ENCODE measurements around the gene FANCE. TPM values are rescaled to one million over a fixed set of nuclear protein-coding genes. Genes with fewer than 3 reads are reported as not detected.
A peak's percentile ranks its signal among the peaks of the same experiment; 100 is the strongest.

Gene FANCE
- total RNA-seq, 1 donor from 2014 or later, result 9.3 TPM

- no peak overlapping the region for H3K4me2 ChIP-seq
- no peaks in the 10 kb centered on the region for H3K4me1 ChIP-seq
- no peaks in the 10 kb centered on the region for H3F3A ChIP-seq (ENCODE audit: low read depth)
- H3K27ac ChIP-seq, result no peak overlapping the region
- H3K79me2 ChIP-seq (ENCODE audit: low read depth), result no peaks in the 10 kb centered on the region
- no peak overlapping the region for H3K4me3 Mint-ChIP-seq
- H3K36me3 Mint-ChIP-seq, result no peaks in the 10 kb centered on the region
- TF ChIP-seq CTCF (IDR thresholded peaks at IDR 0.05) (no peak), EZH2 (IDR thresholded peaks at IDR 0.05) (no peak), EZH2phosphoT487 (IDR thresholded peaks at IDR 0.05) (no peak)
- H3K9ac ChIP-seq, result no peak overlapping the region
- H3K36me3 ChIP-seq, result no peaks in the 10 kb centered on the region
- peaks cover 6% of the 10 kb centered on the region for H3K4me1 Mint-ChIP-seq
- DNase-seq (ENCODE audit: low spot score), result no peak
- H3K9me3 Mint-ChIP-seq, result no peaks in the 10 kb centered on the region
- no peak overlapping the region for H3K27ac Mint-ChIP-seq
- peaks cover 4% of the 10 kb centered on the region for H3K27me3 Mint-ChIP-seq (ENCODE audit: insufficient read depth, low read depth)
- H2AFZ ChIP-seq (replicated peaks), result no peak overlapping the region
- H3K4me3 ChIP-seq, result no peak overlapping the region
- H4K20me1 ChIP-seq (ENCODE audit: low read depth), result no peaks in the 10 kb centered on the region
- H3K9me3 ChIP-seq (ENCODE audit: low read depth), result no peaks in the 10 kb centered on the region
- no peaks in the 10 kb centered on the region for H3K27me3 ChIP-seq
These were observed 10.5 kb upstream of the FANCE start for GRCh38 chr6:35441642-35442041.

GRCh38 chr6:35442693-35443092 is 9.4 kb upstream of the FANCE start:
- H3K9me3 Mint-ChIP-seq, result no peaks in the 10 kb centered on the region

GRCh38 chr6:35443341-35444030 is 8.7 kb upstream of the FANCE start:
- no peak for DNase-seq (ENCODE audit: low spot score)
- Histone ChIP-seq H3K36me3 (no peaks in the 10 kb centered on the region), H3K4me1 (no peaks in the 10 kb centered on the region), H3K9me3 (ENCODE audit: low read depth) (no peaks in the 10 kb centered on the region), H3K79me2 (ENCODE audit: low read depth) (no peaks in the 10 kb centered on the region), H3K4me2 (no peak overlapping the region), H3K27me3 (no peaks in the 10 kb centered on the region), H3K9ac (no peak overlapping the region), H4K20me1 (ENCODE audit: low read depth) (no peaks in the 10 kb centered on the region), H3K27ac (no peak overlapping the region), H3K4me3 (no peak overlapping the region), H3F3A (ENCODE audit: low read depth) (no peaks in the 10 kb centered on the region), H2AFZ (replicated peaks) (no peak overlapping the region)
- Mint-ChIP-seq H3K9me3 (no peaks in the 10 kb centered on the region), H3K4me3 (no peak overlapping the region), H3K36me3 (no peaks in the 10 kb centered on the region), H3K27me3 (ENCODE audit: insufficient read depth, low read depth) (peaks cover 4% of the 10 kb centered on the region), H3K27ac (no peak overlapping the region), H3K4me1 (no peaks in the 10 kb centered on the region)
- TF ChIP-seq EZH2phosphoT487 (IDR thresholded peaks at IDR 0.05) (no peak), EZH2 (IDR thresholded peaks at IDR 0.05) (no peak), CTCF (IDR thresholded peaks at IDR 0.05) (no peak)

More at GRCh38 chr6:35442693-35443092, 9.4 kb upstream of the FANCE start:
- H3K27ac ChIP-seq, result no peak overlapping the region
- Mint-ChIP-seq H3K27me3 (ENCODE audit: insufficient read depth, low read depth) (peaks cover 4% of the 10 kb centered on the region), H3K4me3 (no peak overlapping the region), H3K4me1 (peaks cover 5% of the 10 kb centered on the region), H3K36me3 (no peaks in the 10 kb centered on the region), H3K27ac (peak overlapping the region; percentile 53)
- H3K36me3 ChIP-seq, result no peaks in the 10 kb centered on the region
- no peak overlapping the region for H3K4me2 ChIP-seq
- no peak overlapping the region for H2AFZ ChIP-seq (replicated peaks)
- DNase-seq (ENCODE audit: low spot score), result no peak
- H3K9ac ChIP-seq, result no peak overlapping the region
- H4K20me1 ChIP-seq (ENCODE audit: low read depth), result no peaks in the 10 kb centered on the region
- no peaks in the 10 kb centered on the region for H3F3A ChIP-seq (ENCODE audit: low read depth)
- no peaks in the 10 kb centered on the region for H3K27me3 ChIP-seq
- TF ChIP-seq CTCF (IDR thresholded peaks at IDR 0.05), result no peak
- H3K9me3 ChIP-seq (ENCODE audit: low read depth), result no peaks in the 10 kb centered on the region
- no peak overlapping the region for H3K4me3 ChIP-seq
- no peaks in the 10 kb centered on the region for H3K4me1 ChIP-seq
- H3K79me2 ChIP-seq (ENCODE audit: low read depth), result no peaks in the 10 kb centered on the region

Measured in neural progenitor cell (in vitro differentiated cells).